ENCODE results near the gene MTMR6.

GRCh38 chr13:25291691-25292090 lies 4.4 kb upstream of the MTMR6 start:
- no peak for TF ChIP-seq CTCF (conservative IDR thresholded peaks at IDR 0.05; ENCODE audit: low read length)
- no peak for TF ChIP-seq EZH2phosphoT487 (IDR thresholded peaks at IDR 0.05; ENCODE audit: borderline replicate concordance)
